HG02763 (cell line): Measurements from ENCODE around the gene VPS4B.
A peak's percentile ranks its signal among the peaks of the same experiment; 100 is the strongest.
"Not testable (repeated sequence)": the region's sequence is repeated elsewhere in the genome, so short reads cannot be mapped to it uniquely, and the experiment has no call there.

Experiments
- ATAC-seq: cut with Tn5 transposase; IDR thresholded peaks from one replicate; pipeline ENCODE4 v1.9.1; 2021; ENCODE audit warnings: mild to moderate bottlenecking, moderate library complexity; ENCODE audit not compliant: unreplicated experiment

Gene VPS4B

DNA sequence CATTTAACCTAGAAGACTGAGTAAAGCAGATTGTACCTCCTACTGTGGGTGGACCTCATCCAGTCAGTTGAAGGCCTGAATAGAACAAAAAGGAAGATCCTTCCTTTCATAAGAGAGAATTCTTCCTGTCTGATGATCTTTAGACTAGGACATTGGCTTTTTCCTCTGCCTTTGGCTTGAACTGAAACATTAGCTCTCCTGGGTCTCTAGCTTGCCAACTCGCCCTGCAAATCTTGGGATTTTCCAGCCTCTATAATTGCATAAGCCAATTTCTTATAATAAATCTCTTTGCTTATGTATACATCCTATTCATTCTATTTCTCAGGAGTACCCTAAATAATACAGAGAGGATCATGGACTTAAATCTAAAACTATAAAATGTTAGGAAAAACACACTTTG is 49.1 kb downstream of the VPS4B start:
- no peak for ATAC-seq

DNA sequence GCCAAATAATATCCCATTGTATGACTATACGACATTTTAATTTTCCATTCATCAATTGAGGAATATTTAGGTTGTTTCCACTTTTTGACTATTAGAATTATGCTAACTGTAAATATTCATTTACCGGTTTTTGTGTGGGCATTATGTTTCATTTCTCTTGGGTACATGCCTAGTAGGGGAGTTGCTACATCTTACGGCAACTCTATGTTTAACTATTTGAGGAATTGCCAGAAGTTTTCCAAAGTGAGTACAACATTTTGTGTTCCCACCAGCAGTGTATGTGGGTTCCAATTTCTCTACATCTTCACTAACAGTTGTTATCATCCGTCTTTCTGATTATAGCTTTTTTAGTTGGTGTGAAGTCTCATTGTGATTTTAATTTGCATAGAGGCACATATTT is 53.7 kb downstream of the VPS4B start:
- no peak for ATAC-seq

DNA sequence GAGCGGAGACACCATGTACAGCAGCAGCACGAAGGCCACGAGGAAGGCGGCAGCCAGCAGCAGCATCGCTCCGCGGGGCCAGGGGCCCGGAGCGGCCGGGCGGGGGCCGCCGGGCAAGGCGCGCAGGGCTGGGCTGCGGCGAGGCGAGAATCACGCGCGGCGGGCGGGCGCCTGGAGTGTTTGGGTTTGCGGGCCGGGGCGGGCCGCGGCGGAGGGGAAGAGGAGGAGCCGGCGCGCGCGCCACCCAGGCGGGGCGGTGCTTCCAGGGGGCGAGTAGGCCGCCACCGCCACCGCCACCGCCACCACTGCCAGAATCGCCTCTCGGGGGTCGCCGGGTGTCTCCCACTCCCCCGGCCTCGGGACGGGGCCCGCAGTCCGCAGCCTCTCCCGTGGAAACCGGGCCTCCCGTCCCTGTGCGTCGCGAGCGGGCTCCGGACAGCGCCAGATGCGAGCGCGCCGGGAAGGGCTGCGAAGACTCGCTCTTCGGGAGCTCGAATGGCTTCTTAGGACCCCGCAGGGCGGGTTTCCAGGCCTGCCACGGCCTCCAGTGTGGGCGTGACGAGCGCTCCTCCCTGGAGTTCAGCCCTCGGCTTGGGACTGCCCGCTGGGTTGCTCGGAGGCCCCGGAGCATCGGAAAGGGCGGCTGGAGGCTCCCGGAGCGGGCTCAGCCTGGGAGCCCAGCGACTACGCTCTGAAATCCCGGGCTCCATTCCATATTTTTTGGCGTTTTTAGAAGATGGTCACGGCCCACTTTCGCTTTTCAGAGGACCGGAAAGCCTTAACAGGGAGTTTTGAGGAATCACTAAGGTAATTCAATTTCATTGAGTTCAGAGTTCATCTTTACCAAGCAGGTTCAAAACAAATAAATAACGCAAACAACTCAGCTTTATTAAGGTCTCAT is 55.0 kb downstream of the VPS4B start, which contains the start of gene KDSR:
TSS of gene KDSR (minus strand) at position 154 of the 901 bp plus-strand sequence. CDS start at position 66, 88 bp downstream.
- ATAC-seq: peak; percentile 89

DNA sequence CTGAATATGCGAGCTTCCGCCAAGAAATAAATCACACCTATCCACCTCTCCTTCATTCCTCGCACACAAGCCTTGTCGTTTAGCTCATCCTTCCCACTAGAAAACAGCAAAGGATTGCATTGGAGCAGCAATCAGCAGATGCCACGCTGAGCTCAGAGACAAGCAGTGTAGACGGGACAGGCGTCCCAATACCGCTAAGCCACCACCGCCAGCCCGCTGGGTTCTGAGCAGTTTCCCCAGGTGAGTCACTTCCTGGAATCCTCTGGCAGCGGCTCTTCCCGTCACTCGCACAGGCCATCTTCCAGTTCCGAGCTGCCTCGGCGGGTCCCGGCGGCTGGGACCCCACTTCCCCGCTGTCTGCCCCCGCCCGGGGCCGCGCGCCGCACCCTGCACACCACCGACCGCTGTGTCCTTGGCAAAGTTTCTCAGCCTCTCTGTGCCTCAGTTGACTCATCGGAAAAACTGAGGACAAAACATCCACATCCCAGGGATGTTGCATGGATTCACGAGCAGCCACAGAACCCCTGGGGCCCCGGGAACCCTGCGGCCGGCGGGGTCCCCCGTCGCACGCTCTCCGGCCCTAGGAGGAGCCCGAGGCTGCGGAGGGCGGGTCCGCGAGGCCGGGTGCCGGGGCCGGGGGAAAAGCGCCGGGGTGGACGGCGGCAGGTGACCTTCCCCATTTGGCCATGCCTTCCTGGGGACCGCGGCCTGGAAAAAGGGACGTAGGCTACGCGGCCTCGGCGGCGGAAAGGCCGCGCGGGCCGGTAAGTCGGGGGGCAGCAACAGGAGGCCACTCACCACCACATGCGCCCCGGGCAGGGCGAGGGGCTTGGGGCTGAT is 55.8 kb downstream of the VPS4B start:
- ATAC-seq: peak; percentile 22

DNA sequence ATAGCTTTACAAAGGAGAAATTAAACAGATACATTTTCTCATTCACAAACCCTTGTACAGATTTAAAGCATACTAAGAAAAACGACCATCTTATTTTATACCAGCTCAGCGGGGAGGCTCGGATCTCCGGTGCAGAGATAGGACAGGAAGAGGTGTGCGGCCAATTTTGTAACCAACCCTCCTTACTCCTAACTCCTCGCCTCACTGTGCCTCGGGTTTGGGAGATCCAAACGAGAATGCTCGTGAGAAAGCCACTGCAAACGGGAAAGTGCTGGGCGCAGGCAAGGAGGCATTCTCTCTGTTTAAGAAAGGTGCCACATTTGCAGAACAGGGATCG is 56.4 kb downstream of the VPS4B start:
- ATAC-seq: no peak

DNA sequence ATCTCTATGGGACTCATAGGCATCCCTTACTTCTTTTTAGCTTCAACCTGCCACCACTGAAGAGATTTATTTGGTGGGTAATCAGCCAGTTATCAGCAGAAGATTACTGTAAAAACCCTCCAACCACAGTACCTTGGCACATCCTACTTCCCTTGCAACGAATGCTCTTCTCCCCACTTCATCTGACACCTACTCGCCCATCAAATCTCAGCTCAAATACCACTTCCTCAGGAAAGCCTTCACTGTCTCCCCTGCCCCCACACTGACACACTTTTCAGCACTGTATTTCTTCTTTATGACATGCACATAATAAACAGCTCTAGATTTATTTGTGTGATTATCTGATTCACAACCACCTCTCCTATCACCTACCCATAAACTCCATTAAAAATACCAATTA is 58.3 kb downstream of the VPS4B start:
- no peak for ATAC-seq

DNA sequence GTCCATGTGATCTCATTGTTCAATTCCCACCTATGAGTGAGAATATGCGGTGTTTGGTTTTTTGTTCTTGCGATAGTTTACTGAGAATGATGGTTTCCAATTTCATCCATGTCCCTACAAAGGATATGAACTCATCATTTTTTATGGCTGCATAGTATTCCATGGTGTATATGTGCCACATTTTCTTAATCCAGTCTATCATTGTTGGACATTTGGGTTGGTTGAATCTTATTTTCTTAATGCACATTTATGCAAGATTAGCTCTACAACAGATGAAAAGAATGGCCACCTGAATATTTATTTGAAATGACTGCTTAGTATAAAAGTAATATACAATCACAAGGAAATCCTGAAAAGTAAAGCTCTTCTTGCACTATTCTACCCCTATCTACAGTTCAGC is 58.9 kb downstream of the VPS4B start:
- ATAC-seq: not testable (repeated sequence)

DNA sequence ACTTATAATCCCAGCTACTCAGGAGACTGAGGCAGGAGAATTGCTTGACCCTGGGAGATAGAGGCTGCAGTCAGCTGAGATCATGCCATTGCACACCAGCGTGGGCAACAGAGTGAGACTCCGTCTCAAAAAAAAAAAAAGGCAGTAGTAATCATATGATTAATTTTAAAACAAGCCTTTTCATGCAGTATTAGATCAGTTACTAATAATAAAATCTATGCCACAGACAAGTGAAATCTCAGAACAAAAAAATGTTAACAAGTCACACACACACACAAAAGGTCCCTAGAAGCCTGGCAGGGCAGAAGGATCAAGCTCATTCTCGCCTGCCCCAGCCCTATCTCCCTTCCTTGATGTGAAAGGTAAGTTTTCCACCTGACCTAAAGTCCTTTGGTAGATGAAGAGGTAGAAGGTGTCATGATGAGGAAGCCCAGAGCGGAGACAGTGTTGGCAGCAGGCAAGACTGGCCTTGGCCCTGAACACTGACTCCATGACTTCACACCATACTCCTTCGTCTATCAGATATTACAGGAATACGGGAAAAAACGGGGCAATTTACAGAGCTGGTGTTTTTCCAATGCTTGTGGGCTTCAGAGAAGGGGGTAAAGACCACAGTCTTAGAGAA is 65.9 kb downstream of the VPS4B start:
- ATAC-seq: no peak

DNA sequence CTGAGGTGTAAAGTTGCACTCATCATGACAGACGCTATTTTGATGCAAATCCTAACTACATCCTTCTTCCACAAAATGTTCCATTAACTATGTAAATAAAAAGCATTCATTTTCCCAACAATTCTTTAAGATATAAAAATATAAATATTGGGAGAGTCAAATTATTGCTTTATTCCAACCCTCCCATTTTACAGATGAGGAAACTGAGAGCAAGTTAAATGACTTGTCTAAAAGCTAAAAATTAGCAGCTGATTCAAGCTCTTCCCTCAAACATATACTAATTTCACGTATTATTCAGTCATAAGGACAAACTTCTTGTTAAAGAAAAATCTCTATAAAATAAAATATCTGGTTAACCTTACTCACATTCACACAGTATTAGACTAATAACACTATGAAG is 72.0 kb downstream of the VPS4B start:
- no peak for ATAC-seq

DNA sequence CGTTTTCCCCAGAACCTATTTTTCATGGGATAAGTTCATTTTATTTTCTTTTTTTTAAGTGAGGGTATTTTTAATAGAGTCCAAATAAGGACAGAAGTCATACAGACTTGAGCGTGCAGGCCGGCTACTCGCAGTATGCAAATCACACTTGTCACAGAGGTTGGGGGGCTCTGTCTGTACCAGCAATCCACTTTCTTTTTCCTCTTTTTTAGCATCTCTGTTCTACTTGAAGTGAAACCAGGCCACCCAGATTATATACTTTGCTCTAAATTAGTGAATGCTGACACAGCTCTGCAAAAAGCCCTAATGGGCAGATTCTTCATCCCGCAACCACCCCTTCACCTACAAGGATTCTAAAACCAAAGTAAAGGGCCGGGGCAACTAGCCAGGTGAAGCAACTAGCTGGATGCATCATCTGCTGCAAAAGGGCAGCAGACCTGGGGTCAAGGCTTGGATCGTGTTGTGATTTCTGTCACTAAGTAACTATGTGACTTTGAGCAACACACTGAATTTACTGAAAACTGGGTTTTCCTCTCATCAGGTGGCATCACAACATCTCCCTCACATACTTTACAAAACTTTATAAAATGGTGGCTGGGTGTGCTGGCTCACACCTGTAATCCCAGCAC is 73.7 kb downstream of the VPS4B start:
- ATAC-seq: no peak

DNA sequence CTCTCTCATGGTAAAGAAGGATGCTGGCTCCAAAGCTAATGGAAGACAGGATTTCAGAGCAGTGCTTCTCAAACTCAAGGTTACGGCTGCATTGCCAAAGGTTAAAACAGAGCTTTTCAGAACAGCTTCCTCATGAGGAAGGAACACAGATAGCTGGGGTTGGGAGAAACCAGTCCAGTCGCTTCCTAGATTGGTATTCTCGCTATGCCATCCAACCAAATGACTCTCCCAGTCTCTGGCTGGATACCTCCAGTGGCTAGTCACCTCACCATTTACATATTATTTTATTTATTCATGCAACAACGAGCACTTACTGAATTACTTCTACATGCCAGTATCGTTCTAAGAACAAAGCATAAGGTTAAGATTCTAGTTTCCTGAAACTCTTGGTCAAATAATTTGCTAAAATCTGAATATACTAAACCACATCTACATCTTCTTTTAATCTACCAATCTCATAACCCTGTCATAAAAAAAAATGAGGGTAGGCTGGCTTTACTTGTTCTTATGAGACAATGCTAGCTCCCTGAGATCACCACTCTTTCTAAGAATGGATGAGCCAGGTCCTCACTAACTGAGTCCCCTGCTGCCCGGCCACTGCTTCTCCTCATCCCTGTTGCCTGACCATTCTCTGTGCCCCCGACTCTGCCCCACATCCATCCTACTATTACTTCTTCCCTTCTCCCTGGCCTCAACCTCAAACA is 75.6 kb downstream of the VPS4B start:
- ATAC-seq: no peak

DNA sequence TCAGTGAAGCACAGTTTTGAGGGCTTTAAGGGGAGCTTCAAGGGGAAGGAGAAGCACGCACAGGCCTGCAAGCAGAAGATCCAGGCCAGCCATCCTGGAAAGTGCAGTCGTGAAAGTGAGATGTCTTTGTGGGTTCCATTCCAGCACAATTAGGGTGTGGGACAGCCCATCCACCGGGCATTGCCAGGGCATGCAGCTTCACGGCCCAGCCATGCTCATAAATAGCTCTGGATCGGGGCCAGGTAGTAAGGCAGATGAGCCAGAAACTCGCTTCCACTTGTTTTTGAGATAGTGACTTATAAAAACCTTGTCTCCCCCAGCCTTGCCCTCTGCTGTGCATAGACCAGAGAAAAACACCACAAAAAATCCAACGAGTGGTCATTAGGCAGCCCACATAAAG is 76.2 kb downstream of the VPS4B start:
- ATAC-seq: no peak

DNA sequence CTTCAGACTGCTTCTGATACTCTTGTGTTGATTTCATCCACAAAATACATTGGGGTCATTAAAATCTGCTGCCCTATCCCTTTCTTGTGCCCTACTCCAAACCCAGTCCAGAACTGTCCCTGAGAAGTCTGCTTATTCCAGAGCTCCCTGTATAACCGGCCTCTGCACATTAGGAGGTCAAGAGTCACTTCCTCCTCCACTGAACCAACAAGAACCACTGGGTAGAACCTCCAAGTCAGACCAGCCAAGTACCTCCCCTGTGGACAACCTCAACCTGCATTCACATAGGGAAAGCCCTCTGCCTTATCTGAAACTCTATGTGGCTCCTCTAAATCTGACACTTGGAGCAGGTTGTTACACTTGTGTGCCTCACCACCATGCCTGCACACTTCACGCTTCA is 77.4 kb downstream of the VPS4B start:
- ATAC-seq: no peak

DNA sequence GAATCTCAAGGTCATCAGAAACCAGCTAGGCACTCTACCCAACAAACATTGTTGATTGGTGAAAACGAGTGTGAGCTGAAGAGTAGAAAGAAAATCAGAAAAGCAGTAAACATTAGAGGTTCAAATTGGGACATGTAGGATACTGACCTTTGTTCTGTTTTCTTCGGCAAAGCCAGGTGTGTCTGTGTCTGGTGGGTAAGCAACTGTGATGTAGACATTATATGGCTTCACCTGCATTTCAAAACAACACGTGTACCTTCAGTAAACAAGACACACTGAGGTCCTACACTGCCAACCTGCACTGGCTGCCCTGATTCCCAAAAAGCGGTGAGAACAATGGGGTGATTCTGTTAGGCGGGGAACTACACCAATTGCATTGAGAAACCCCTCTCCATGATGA is 78.0 kb downstream of the VPS4B start:
- no peak for ATAC-seq

DNA sequence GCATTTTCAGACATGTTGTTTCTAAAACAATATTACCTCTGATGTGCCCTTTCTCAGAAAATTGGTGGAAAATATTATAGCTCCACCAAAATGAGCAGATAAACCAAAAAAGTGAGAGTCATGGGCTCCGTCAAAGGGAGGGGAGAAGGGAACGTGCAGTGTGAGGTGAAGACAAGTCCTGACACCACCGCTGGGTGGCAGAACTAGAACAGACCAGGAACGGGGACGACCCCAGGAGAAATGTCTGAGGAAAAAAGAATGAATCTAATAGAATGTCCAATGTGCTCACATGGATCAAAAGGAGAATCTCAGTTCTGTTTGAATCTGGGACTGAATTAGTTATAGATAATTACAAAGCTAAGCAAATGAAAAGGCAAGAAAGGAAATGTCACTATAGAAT is 80.1 kb downstream of the VPS4B start:
- ATAC-seq: no peak

DNA sequence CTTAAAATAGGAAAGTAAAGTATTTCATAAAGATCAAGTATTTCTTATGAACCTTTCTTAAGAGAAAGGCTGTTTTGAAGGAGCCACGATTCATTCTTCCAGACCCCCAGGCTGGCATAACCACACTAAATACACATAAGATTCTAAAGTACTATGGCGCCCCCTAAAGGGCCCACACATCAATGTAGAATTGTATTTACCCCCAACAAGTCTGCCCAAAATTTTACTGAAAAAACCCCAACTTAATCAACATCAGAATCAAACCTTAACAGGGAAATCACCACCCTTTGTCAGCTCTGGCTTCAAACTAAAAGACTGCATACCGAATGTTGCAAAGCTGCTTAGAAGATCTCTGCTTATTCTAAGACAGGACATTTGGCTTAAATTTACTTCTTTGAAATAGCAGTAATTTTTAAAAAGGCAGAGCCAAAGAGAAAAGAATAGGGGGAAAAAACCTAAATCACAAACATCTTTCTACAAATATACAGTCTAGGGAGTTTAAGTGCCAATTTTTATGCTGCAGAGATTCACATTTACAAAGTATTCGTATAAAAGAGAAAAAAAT is 82.3 kb downstream of the VPS4B start:
- ATAC-seq: no peak
